ENCODE results near the gene MAD1L1. TPM values are rescaled to one million over a fixed set of nuclear protein-coding genes. Genes with fewer than 3 reads are reported as not detected.

MAD1L1 gene
- total and polyA plus RNA-seq, 2 experiments from 2014 or later: 38.2 to 69.8 TPM

- no peaks in the 10 kb centered on the region for H3K9me3 ChIP-seq (ENCODE audit: low read depth)
- no peak overlapping the region for H2AFZ ChIP-seq
- 0 out of 2 replicates have a peak, but pooled peaks cover 5% of the 10 kb centered on the region for H3F3A ChIP-seq (ENCODE audit: insufficient read depth)
- no peaks in the 10 kb centered on the region for H3K36me3 ChIP-seq (ENCODE audit: low read depth)
- no peaks in the 10 kb centered on the region for H4K20me1 ChIP-seq (ENCODE audit: insufficient read depth)
- H3K79me2 ChIP-seq (ENCODE audit: insufficient read depth): 0 out of 2 replicates have a peak, but pooled peaks cover 10% of the 10 kb centered on the region
- H3K4me3 ChIP-seq: no peak overlapping the region
- H3K9me2 ChIP-seq (ENCODE audit: insufficient read depth): no peaks in the 10 kb centered on the region
- no peak overlapping the region for H3K9ac ChIP-seq
- in situ Hi-C loops (cut with MboI): no loop called here
- H3K27ac ChIP-seq: no peak overlapping the region
- DNase-seq: no peak
- 88 to 91% methylated on average over 30 to 33 of the region's 33 CpGs for WGBS, 2 experiments (ENCODE audit: low coverage in 1 of 2, low lambda C conversion rate in 2 of 2, missing lambda C conversion rate in 2 of 2)
- no peaks in the 10 kb centered on the region for H3K27me3 ChIP-seq (replicated peaks; ENCODE audit: insufficient read depth)
- H3K4me1 ChIP-seq (ENCODE audit: insufficient read depth): no peaks in the 10 kb centered on the region
- no peak for TF ChIP-seq EZH2phosphoT487 (IDR thresholded peaks at IDR 0.05; ENCODE audit: insufficient read depth, low read depth)
- no peak overlapping the region for H3K4me2 ChIP-seq (ENCODE audit: unreplicated experiment)
Observed at GRCh38 chr7:2255145-2256139, 22.7 kb upstream of the MAD1L1 start.

- 95% methylated on average over 26 to 31 of the region's 31 CpGs for WGBS, 2 experiments (ENCODE audit: low coverage in 1 of 2, low lambda C conversion rate in 2 of 2, missing lambda C conversion rate in 2 of 2)
- H4K20me1 ChIP-seq (ENCODE audit: insufficient read depth): no peaks in the 10 kb centered on the region
Observed at GRCh38 chr7:2254429-2255144, 21.8 kb upstream of the MAD1L1 start.

GRCh38 chr7:2253525-2254244, 20.9 kb upstream of the MAD1L1 start:
- no peak overlapping the region for H3K4me2 ChIP-seq (ENCODE audit: unreplicated experiment)
- H3K9me2 ChIP-seq (ENCODE audit: insufficient read depth): no peaks in the 10 kb centered on the region
- no peak for DNase-seq
- H3K4me1 ChIP-seq (ENCODE audit: insufficient read depth): peaks cover 12% of the 10 kb centered on the region
- H4K20me1 ChIP-seq (ENCODE audit: insufficient read depth): no peaks in the 10 kb centered on the region
- no peak overlapping the region for H3K4me3 ChIP-seq
- no peaks in the 10 kb centered on the region for H3K9me3 ChIP-seq (ENCODE audit: low read depth)
- 0 out of 2 replicates have a peak, but pooled peaks cover 10% of the 10 kb centered on the region for H3K79me2 ChIP-seq (ENCODE audit: insufficient read depth)
- H3K27ac ChIP-seq: no peak overlapping the region
- peaks cover 18% of the 10 kb centered on the region for H3F3A ChIP-seq (ENCODE audit: insufficient read depth)
- no peaks in the 10 kb centered on the region for H3K27me3 ChIP-seq (replicated peaks; ENCODE audit: insufficient read depth)
- 97 to 98% methylated on average over 24 to 32 of the region's 32 CpGs for WGBS, 2 experiments (ENCODE audit: low coverage in 1 of 2, low lambda C conversion rate in 2 of 2, missing lambda C conversion rate in 2 of 2)
- no peaks in the 10 kb centered on the region for H3K36me3 ChIP-seq (ENCODE audit: low read depth)
- no peak overlapping the region for H2AFZ ChIP-seq
- in situ Hi-C loops (cut with MboI): no loop called here
- H3K9ac ChIP-seq: no peak overlapping the region
- TF ChIP-seq EZH2phosphoT487 (IDR thresholded peaks at IDR 0.05; ENCODE audit: insufficient read depth, low read depth) (no peak), EZH2 (IDR thresholded peaks at IDR 0.05; ENCODE audit: insufficient read depth, poor library complexity, severe bottlenecking) (no peak)

More at GRCh38 chr7:2254429-2255144, 21.8 kb upstream of the MAD1L1 start:
- no peak overlapping the region for H3K4me2 ChIP-seq (ENCODE audit: unreplicated experiment)
- H3K27ac ChIP-seq: no peak overlapping the region
- H3F3A ChIP-seq (ENCODE audit: insufficient read depth): peaks cover 12% of the 10 kb centered on the region
- H3K9me3 ChIP-seq (ENCODE audit: low read depth): no peaks in the 10 kb centered on the region
- H3K79me2 ChIP-seq (ENCODE audit: insufficient read depth): 0 out of 2 replicates have a peak, but pooled peaks cover 10% of the 10 kb centered on the region
- no peak overlapping the region for H2AFZ ChIP-seq
- H3K36me3 ChIP-seq (ENCODE audit: low read depth): no peaks in the 10 kb centered on the region
- H3K9me2 ChIP-seq (ENCODE audit: insufficient read depth): no peaks in the 10 kb centered on the region
- peaks cover 6% of the 10 kb centered on the region for H3K4me1 ChIP-seq (ENCODE audit: insufficient read depth)
- in situ Hi-C loops (cut with MboI): no loop called here
- no peak overlapping the region for H3K4me3 ChIP-seq
- no peak for TF ChIP-seq EZH2 (IDR thresholded peaks at IDR 0.05; ENCODE audit: insufficient read depth, poor library complexity, severe bottlenecking)
- no peak for DNase-seq
- H3K27me3 ChIP-seq (replicated peaks; ENCODE audit: insufficient read depth): no peaks in the 10 kb centered on the region
- no peak overlapping the region for H3K9ac ChIP-seq

DNA sequence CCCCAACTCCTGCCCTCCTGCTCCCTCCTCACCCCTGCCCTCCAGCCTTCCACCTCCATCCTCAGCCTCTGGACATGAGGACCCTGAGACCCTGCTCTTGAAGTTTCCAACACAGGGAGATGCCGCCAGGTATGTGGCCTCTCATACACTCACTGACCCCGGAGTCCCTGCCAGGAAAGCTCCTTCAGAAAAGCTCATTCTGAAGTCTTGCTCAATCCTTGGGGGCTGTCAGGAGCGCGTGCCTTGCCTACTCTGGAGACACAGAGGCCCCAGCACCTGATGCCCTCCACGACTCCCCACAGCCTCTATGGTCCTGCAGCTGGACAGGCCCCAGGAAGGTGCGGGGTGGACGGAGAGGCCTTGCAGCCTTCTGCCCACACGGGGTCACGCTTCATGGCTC, 20.3 kb upstream of the MAD1L1 start:
- H3K4me1 ChIP-seq (ENCODE audit: insufficient read depth): peaks cover 19% of the 10 kb centered on the region
- 0 out of 2 replicates have a peak, but pooled peaks cover 10% of the 10 kb centered on the region for H3K79me2 ChIP-seq (ENCODE audit: insufficient read depth)
- TF ChIP-seq EZH2 (IDR thresholded peaks at IDR 0.05; ENCODE audit: insufficient read depth, poor library complexity, severe bottlenecking) (no peak), EZH2phosphoT487 (IDR thresholded peaks at IDR 0.05; ENCODE audit: insufficient read depth, low read depth) (no peak)
- H3K4me2 ChIP-seq (ENCODE audit: unreplicated experiment): no peak overlapping the region
- no peak overlapping the region for H3K9ac ChIP-seq
- no peak overlapping the region for H2AFZ ChIP-seq
- DNase-seq: no peak
- H3K27ac ChIP-seq: no peak overlapping the region
- in situ Hi-C loops (cut with MboI): no loop called here
- H3K27me3 ChIP-seq (replicated peaks; ENCODE audit: insufficient read depth): no peaks in the 10 kb centered on the region
- peaks cover 24% of the 10 kb centered on the region for H3F3A ChIP-seq (ENCODE audit: insufficient read depth)
- no peaks in the 10 kb centered on the region for H3K9me2 ChIP-seq (ENCODE audit: insufficient read depth)
- H3K9me3 ChIP-seq (ENCODE audit: low read depth): no peaks in the 10 kb centered on the region
- H3K36me3 ChIP-seq (ENCODE audit: low read depth): no peaks in the 10 kb centered on the region
- WGBS, 2 experiments (ENCODE audit: low coverage in 1 of 2, low lambda C conversion rate in 2 of 2, missing lambda C conversion rate in 2 of 2): 90 to 96% methylated on average over 9 of the region's 9 CpGs
- no peak overlapping the region for H3K4me3 ChIP-seq
- H4K20me1 ChIP-seq (ENCODE audit: insufficient read depth): no peaks in the 10 kb centered on the region
